CD4-positive, alpha-beta T cell treated with Interleukin-21 for 1 hour (primary cell): ENCODE results near the gene PEG3.

Experiments used
- DNase-seq: peaks from one replicate; pipeline ENCODE4 v3.0.0-alpha.2; 2020

PEG3 gene

DNA sequence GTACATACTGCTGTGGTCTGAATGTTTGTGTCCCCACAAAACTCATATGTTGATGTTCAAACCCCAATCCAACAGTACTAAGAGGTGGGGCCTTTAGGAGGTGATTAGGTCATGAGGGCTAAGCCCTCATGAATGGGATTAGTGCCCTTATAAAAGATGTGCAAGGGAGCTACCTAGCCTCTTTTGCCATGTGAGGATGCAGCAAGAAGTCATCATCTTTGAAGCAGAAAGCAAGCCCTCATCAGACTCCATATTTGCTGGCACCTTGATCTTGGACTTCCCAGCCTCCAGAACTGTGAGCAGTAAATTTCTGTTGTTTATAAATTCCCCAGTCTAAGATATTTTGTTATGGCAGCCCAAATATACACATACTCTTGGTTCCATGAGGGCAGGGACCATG is 33.9 kb downstream of the PEG3 start:
- no peak for DNase-seq
